IPS-18a (cell line): ENCODE measurements around the gene FMN2.

Source experiments
- H3K27ac ChIP-seq: one replicate; pipeline ENCODE4 v1.5.1; 2013; ENCODE audit warnings: low read length
- H3K27me3 ChIP-seq: one replicate; pipeline ENCODE4 v1.6.1; 2013; ENCODE audit warnings: mild to moderate bottlenecking, low read length; ENCODE audit not compliant: control insufficient read depth, insufficient read depth
- H3K36me3 ChIP-seq: one replicate; pipeline ENCODE4 v1.6.1; 2013; ENCODE audit warnings: low read depth, low read length; ENCODE audit not compliant: control insufficient read depth
- H3K4me1 ChIP-seq: one replicate; pipeline ENCODE4 v1.6.1; 2013; ENCODE audit warnings: low read depth, low read length; ENCODE audit not compliant: control insufficient read depth
- H3K4me3 ChIP-seq: one replicate; pipeline ENCODE4 v1.5.1; 2013; ENCODE audit warnings: low read length
- H3K9ac ChIP-seq: one replicate; pipeline ENCODE4 v1.6.1; 2013; ENCODE audit warnings: mild to moderate bottlenecking, low read length, moderate library complexity
- H3K9me3 ChIP-seq: one replicate; pipeline ENCODE4 v1.6.1; 2013; ENCODE audit warnings: low read depth, low read length; ENCODE audit not compliant: control insufficient read depth

Gene FMN2

DNA sequence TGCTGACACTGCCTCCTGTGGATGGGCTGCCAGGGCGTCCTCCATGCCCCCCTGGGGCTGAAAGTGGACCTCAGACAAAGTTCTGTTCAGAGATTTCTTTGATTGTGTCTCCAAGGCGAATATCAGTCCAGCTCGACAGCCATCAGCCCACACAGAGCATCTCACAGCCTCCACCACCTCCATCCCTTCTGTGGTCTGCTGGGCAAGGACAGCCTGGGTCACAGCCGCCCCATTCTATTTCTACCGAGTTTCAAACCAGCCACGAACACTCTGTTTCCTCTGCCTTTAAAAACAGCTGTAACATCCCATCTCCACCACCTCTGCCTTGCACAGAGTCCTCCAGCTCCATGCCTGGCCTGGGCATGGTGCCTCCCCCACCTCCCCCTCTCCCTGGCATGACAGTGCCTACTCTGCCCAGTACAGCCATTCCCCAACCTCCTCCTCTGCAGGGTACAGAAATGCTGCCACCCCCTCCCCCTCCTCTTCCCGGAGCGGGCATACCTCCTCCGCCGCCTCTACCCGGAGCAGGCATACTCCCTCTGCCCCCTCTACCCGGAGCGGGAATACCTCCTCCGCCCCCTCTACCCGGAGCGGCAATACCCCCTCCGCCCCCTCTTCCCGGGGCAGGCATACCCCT, 115.5 kb downstream of the FMN2 start:
- no peak overlapping the region for H3K4me3 ChIP-seq
- no peaks in the 10 kb centered on the region for H3K36me3 ChIP-seq
- H3K27ac ChIP-seq = no peak overlapping the region
- H3K9me3 ChIP-seq = peaks cover 1% of the 10 kb centered on the region
- no peak overlapping the region for H3K9ac ChIP-seq
- no peaks in the 10 kb centered on the region for H3K27me3 ChIP-seq
- no peaks in the 10 kb centered on the region for H3K4me1 ChIP-seq

- Histone ChIP-seq H3K27me3 (no peaks in the 10 kb centered on the region), H3K36me3 (no peaks in the 10 kb centered on the region), H3K27ac (no peak overlapping the region), H3K9ac (no peak overlapping the region), H3K4me1 (no peaks in the 10 kb centered on the region), H3K9me3 (no peaks in the 10 kb centered on the region), H3K4me3 (no peak overlapping the region)
Measured at GRCh38 chr1:240210026-240210425, 118.3 kb downstream of the FMN2 start.

GRCh38 chr1:240212556-240212955, 120.9 kb downstream of the FMN2 start:
- Histone ChIP-seq H3K9me3 (no peaks in the 10 kb centered on the region), H3K27me3 (no peaks in the 10 kb centered on the region), H3K36me3 (no peaks in the 10 kb centered on the region), H3K9ac (no peak overlapping the region), H3K27ac (no peak overlapping the region), H3K4me3 (no peak overlapping the region), H3K4me1 (no peaks in the 10 kb centered on the region)

GRCh38 chr1:240217403-240217802, 125.7 kb downstream of the FMN2 start:
- Histone ChIP-seq H3K4me3 (no peak overlapping the region), H3K9ac (no peak overlapping the region), H3K27me3 (no peaks in the 10 kb centered on the region), H3K36me3 (no peaks in the 10 kb centered on the region), H3K27ac (no peak overlapping the region), H3K4me1 (no peaks in the 10 kb centered on the region), H3K9me3 (no peaks in the 10 kb centered on the region)

- Histone ChIP-seq H3K27ac (no peak overlapping the region), H3K36me3 (no peaks in the 10 kb centered on the region)
Measured at GRCh38 chr1:240219104-240219503, 127.4 kb downstream of the FMN2 start.

DNA sequence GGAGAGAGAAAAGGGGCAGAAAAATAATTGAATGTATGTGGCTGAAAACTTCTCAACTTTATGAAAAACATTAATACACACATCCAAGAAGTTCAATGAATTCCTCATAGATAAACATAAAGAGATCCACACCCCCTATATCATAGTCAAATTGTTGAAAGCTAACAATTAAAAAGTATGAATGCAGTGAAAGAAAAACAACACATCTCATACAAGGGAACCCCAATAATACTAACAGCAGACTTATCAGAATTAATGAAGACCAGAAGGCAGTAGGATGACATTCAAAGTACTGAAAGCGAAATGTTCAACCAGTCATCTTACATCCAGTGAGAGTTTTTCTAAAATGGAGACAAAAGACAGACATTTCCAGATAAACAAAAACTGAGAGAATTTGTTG, 134.4 kb downstream of the FMN2 start:
- no peak overlapping the region for H3K9ac ChIP-seq
- H3K9me3 ChIP-seq = no peaks in the 10 kb centered on the region
- no peak overlapping the region for H3K27ac ChIP-seq
- H3K27me3 ChIP-seq = no peaks in the 10 kb centered on the region
- H3K4me3 ChIP-seq = no peak overlapping the region
- H3K4me1 ChIP-seq = no peaks in the 10 kb centered on the region
- no peaks in the 10 kb centered on the region for H3K36me3 ChIP-seq

More at GRCh38 chr1:240219104-240219503, 127.4 kb downstream of the FMN2 start:
- H3K4me3 ChIP-seq = no peak overlapping the region
- no peaks in the 10 kb centered on the region for H3K27me3 ChIP-seq
- no peaks in the 10 kb centered on the region for H3K4me1 ChIP-seq
- H3K9me3 ChIP-seq = no peaks in the 10 kb centered on the region
- H3K9ac ChIP-seq = no peak overlapping the region

DNA sequence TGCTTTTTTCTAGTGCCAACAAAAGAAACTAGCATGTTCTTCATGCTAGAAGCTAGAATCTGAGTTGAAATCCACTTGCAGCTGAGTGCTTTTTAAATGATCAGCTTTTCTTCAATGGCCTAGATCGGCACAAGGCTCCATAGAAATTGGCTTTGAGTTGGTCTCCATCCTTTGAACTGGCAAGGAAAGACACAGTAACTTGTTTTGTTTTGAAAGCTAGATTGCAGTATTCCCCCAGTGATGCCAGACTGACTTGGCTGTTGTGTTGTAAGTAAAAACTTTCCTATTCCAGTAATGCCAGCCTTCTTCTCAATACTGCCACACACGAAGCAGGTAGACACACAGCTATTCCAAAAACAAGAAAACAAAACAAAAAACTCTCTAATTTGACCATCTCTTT, 139.1 kb downstream of the FMN2 start:
- H3K27ac ChIP-seq = no peak overlapping the region
- no peak overlapping the region for H3K9ac ChIP-seq
- H3K36me3 ChIP-seq = no peaks in the 10 kb centered on the region
- no peaks in the 10 kb centered on the region for H3K4me1 ChIP-seq
- H3K4me3 ChIP-seq = no peak overlapping the region
- H3K27me3 ChIP-seq = no peaks in the 10 kb centered on the region
- H3K9me3 ChIP-seq = no peaks in the 10 kb centered on the region

- Histone ChIP-seq H3K9ac (no peak overlapping the region), H3K4me1 (no peaks in the 10 kb centered on the region), H3K4me3 (no peak overlapping the region)
Measured at GRCh38 chr1:240232530-240232929, 140.8 kb downstream of the FMN2 start.

DNA sequence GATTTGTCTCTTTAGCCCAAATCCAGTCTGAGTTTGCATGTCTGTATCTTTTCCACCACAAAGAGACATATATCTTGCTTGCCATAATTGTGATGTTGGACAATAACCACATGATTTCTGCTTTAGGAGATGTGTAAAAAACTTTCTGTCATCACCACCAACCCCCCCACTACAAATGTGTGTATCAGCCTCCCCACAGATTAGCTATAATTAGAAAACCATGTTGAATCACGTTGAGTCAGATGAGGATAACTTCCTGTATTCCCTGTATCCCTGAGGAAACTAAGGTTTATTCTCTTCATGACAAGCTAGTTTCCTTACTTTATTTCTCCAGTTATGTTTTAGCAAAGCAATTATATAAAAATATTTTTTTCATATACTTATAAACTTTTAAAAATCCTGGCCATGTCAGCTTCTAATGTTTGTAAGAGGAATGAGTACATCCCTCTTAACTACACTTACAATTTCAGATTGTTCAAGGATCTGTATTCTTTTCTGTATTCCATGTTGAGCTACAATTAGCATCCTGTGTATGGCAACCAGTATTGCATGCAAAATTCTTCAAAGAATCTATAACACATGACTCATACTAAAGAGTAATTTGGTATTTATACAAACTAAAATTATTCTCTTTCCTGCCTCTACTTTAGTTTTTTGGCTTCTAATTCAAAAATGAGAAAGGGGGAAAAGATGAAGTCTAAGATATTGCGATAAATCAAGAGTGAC, 143.0 kb downstream of the FMN2 start:
- Histone ChIP-seq H3K4me1 (no peaks in the 10 kb centered on the region), H3K36me3 (no peaks in the 10 kb centered on the region), H3K27ac (no peak overlapping the region), H3K27me3 (no peaks in the 10 kb centered on the region), H3K9ac (no peak overlapping the region), H3K9me3 (no peaks in the 10 kb centered on the region), H3K4me3 (no peak overlapping the region)

More at GRCh38 chr1:240232530-240232929, 140.8 kb downstream of the FMN2 start:
- Histone ChIP-seq H3K9me3 (no peaks in the 10 kb centered on the region), H3K27me3 (no peaks in the 10 kb centered on the region), H3K27ac (no peak overlapping the region), H3K36me3 (no peaks in the 10 kb centered on the region)

DNA sequence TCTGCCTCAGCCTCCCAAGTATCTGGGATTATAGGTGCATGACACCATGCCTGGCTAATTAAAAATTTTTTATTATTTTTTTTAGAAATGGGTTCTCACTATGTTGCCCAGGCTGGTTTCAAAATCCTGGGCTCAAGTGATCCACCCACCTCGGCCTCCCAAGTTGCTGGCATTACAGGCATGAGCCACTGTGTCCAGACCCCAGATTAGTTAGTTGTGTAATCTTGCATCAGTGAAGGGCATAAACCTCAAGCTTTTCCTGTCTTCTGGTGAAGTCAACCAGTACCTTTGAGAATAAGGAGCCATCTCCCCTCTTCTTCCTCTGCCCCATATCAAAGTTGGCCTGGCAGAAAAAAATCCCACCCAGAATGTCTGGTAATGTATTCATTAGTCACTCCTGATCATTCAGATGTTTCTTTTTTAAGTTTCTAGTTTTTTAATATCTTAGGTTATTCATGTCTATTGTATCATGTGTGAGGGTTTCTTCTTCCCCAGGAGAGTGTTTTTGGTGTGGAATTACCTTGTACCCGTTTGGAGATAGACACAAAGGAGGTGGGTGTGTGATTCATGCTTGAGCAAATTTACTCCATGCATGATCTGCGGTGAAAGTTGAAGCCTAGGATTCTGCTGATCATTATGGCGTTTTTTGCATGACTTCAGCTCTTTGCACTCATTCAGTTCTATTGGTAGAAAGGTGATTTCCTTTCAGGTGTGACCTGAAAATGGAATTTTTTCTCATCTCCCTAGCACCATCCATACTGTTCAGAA, 144.0 kb downstream of the FMN2 start:
- Histone ChIP-seq H3K36me3 (no peaks in the 10 kb centered on the region), H3K27ac (no peak overlapping the region), H3K27me3 (no peaks in the 10 kb centered on the region), H3K9me3 (no peaks in the 10 kb centered on the region), H3K9ac (no peak overlapping the region), H3K4me1 (no peaks in the 10 kb centered on the region), H3K4me3 (no peak overlapping the region)

DNA sequence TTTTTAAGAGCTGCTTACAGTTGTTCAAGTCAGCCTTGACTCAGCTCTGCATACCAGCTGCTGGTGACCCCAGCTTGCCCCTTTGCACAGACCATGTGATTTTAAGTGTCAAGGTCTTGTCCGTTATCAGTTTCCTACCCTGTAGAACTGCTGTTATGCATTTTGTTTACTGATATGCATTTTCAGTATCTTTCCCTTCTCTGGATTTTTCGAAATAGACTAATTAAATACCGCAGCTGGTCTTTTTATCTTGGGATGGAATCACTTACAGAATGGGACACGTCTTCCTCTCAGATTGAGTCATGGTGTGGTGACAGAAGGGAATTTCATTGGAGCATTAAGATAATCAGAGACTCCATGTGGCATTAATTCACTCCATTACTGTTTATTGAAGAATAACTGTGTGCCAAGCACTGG, 145.6 kb downstream of the FMN2 start:
- no peaks in the 10 kb centered on the region for H3K36me3 ChIP-seq
- H3K27me3 ChIP-seq = no peaks in the 10 kb centered on the region
- H3K27ac ChIP-seq = no peak overlapping the region
- no peak overlapping the region for H3K9ac ChIP-seq
- no peak overlapping the region for H3K4me3 ChIP-seq
- no peaks in the 10 kb centered on the region for H3K9me3 ChIP-seq
- H3K4me1 ChIP-seq = no peaks in the 10 kb centered on the region
